ENCODE measurements around the gene CORO1C. TPM values are rescaled to one million over a fixed set of nuclear protein-coding genes. Genes with fewer than 3 reads are reported as not detected.

CORO1C gene
- total RNA-seq, 1 donor from 2014 or later, result 391 TPM

- H3K27ac ChIP-seq (ENCODE audit: low read depth, low read length), result no peak overlapping the region
- no peaks in the 10 kb centered on the region for H3K27me3 Mint-ChIP-seq (ENCODE audit: low read depth, unreplicated experiment)
- no peak overlapping the region for H3K4me2 ChIP-seq (ENCODE audit: low read length)
- H3K9ac ChIP-seq (ENCODE audit: low read length), result no peak overlapping the region
- no peak for DNase-seq (ENCODE audit: low read depth)
- no peaks in the 10 kb centered on the region for H3K27me3 ChIP-seq (ENCODE audit: insufficient read depth, low read length)
- H2AFZ ChIP-seq (ENCODE audit: low read depth, low read length), result no peak overlapping the region
- H3K36me3 ChIP-seq (ENCODE audit: insufficient read depth, low read length), result no peaks in the 10 kb centered on the region
- no peaks in the 10 kb centered on the region for H3K4me1 Mint-ChIP-seq (ENCODE audit: low read depth, unreplicated experiment)
- no peaks in the 10 kb centered on the region for H3K36me3 Mint-ChIP-seq (ENCODE audit: low read depth, unreplicated experiment)
- no peaks in the 10 kb centered on the region for H3K9me3 ChIP-seq (ENCODE audit: insufficient read depth, low read depth, low read length)
- TF ChIP-seq CTCF (IDR thresholded peaks at IDR 0.05; ENCODE audit: insufficient read depth, low read depth, low read length) (no peak), EZH2 (IDR thresholded peaks at IDR 0.05; ENCODE audit: insufficient read depth, low read length) (no peak)
- no peaks in the 10 kb centered on the region for H3K9me3 Mint-ChIP-seq (ENCODE audit: unreplicated experiment)
- FAIRE-seq, result no peak
- H3K4me3 Mint-ChIP-seq (ENCODE audit: unreplicated experiment), result no peak overlapping the region
- H3K27ac Mint-ChIP-seq (ENCODE audit: unreplicated experiment), result no peak overlapping the region
- no peak overlapping the region for H3K4me3 ChIP-seq (ENCODE audit: insufficient read depth, low read depth, low read length)
- H3K79me2 ChIP-seq (ENCODE audit: insufficient read depth, low read length), result no peaks in the 10 kb centered on the region
- H4K20me1 ChIP-seq (ENCODE audit: insufficient read depth, low read length), result no peaks in the 10 kb centered on the region
- no peaks in the 10 kb centered on the region for H3K4me1 ChIP-seq (ENCODE audit: insufficient read depth, low read length)
Measured at GRCh38 chr12:108747563-108747962, 16.2 kb upstream of the CORO1C start.

- Mint-ChIP-seq H3K27ac (ENCODE audit: unreplicated experiment) (no peak overlapping the region), H3K4me1 (ENCODE audit: low read depth, unreplicated experiment) (no peaks in the 10 kb centered on the region), H3K27me3 (ENCODE audit: low read depth, unreplicated experiment) (no peaks in the 10 kb centered on the region), H3K9me3 (ENCODE audit: unreplicated experiment) (no peaks in the 10 kb centered on the region), H3K36me3 (ENCODE audit: low read depth, unreplicated experiment) (no peaks in the 10 kb centered on the region), H3K4me3 (ENCODE audit: unreplicated experiment) (no peak overlapping the region)
- Histone ChIP-seq H2AFZ (ENCODE audit: low read depth, low read length) (no peak overlapping the region), H3K4me3 (ENCODE audit: insufficient read depth, low read depth, low read length) (no peak overlapping the region), H3K36me3 (ENCODE audit: insufficient read depth, low read length) (no peaks in the 10 kb centered on the region), H3K79me2 (ENCODE audit: insufficient read depth, low read length) (no peaks in the 10 kb centered on the region), H3K4me1 (ENCODE audit: insufficient read depth, low read length) (no peaks in the 10 kb centered on the region), H4K20me1 (ENCODE audit: insufficient read depth, low read length) (no peaks in the 10 kb centered on the region), H3K27me3 (ENCODE audit: insufficient read depth, low read length) (no peaks in the 10 kb centered on the region), H3K4me2 (ENCODE audit: low read length) (no peak overlapping the region), H3K9ac (ENCODE audit: low read length) (no peak overlapping the region), H3K9me3 (ENCODE audit: insufficient read depth, low read depth, low read length) (no peaks in the 10 kb centered on the region), H3K27ac (ENCODE audit: low read depth, low read length) (no peak overlapping the region)
- TF ChIP-seq EZH2 (IDR thresholded peaks at IDR 0.05; ENCODE audit: insufficient read depth, low read length), result no peak
- no peak for TF ChIP-seq CTCF (IDR thresholded peaks at IDR 0.05; ENCODE audit: insufficient read depth, low read depth, low read length)
- DNase-seq (ENCODE audit: low read depth) (no peak), FAIRE-seq (no peak)
Measured at GRCh38 chr12:108745641-108746040, 14.3 kb upstream of the CORO1C start.

- no peak overlapping the region for H3K9ac ChIP-seq (ENCODE audit: low read length)
- Mint-ChIP-seq H3K36me3 (ENCODE audit: low read depth, unreplicated experiment) (no peaks in the 10 kb centered on the region), H3K9me3 (ENCODE audit: unreplicated experiment) (no peaks in the 10 kb centered on the region), H3K27me3 (ENCODE audit: low read depth, unreplicated experiment) (peaks cover 3% of the 10 kb centered on the region), H3K4me1 (ENCODE audit: low read depth, unreplicated experiment) (no peaks in the 10 kb centered on the region), H3K27ac (ENCODE audit: unreplicated experiment) (no peak overlapping the region), H3K4me3 (ENCODE audit: unreplicated experiment) (no peak overlapping the region)
- no peaks in the 10 kb centered on the region for H3K79me2 ChIP-seq (ENCODE audit: insufficient read depth, low read length)
- no peaks in the 10 kb centered on the region for H4K20me1 ChIP-seq (ENCODE audit: insufficient read depth, low read length)
- no peak overlapping the region for H3K4me3 ChIP-seq (ENCODE audit: insufficient read depth, low read depth, low read length)
- DNase-seq (ENCODE audit: low read depth) (no peak), FAIRE-seq (no peak)
- no peaks in the 10 kb centered on the region for H3K27me3 ChIP-seq (ENCODE audit: insufficient read depth, low read length)
- no peaks in the 10 kb centered on the region for H3K4me1 ChIP-seq (ENCODE audit: insufficient read depth, low read length)
- H3K27ac ChIP-seq (ENCODE audit: low read depth, low read length), result no peak overlapping the region
- TF ChIP-seq CTCF (IDR thresholded peaks at IDR 0.05; ENCODE audit: insufficient read depth, low read depth, low read length), result no peak
- no peak for TF ChIP-seq EZH2 (IDR thresholded peaks at IDR 0.05; ENCODE audit: insufficient read depth, low read length)
- H2AFZ ChIP-seq (ENCODE audit: low read depth, low read length), result no peak overlapping the region
- no peak overlapping the region for H3K4me2 ChIP-seq (ENCODE audit: low read length)
- no peaks in the 10 kb centered on the region for H3K9me3 ChIP-seq (ENCODE audit: insufficient read depth, low read depth, low read length)
- H3K36me3 ChIP-seq (ENCODE audit: insufficient read depth, low read length), result no peaks in the 10 kb centered on the region
Measured at GRCh38 chr12:108744021-108744897, 12.9 kb upstream of the CORO1C start.

Measured in astrocyte (in vitro differentiated cells and primary cell).